Amniotic stem cell (primary cell): Measurements from ENCODE around the gene BORCS5.
"Not testable (repeated sequence)": the region's sequence is repeated elsewhere in the genome, so short reads cannot be mapped to it uniquely, and the experiment has no call there.

ENCODE experiments used
- DNase-seq: peaks from one replicate; lab custom pipeline; 2025; lab: John Stamatoyannopoulos, UW

BORCS5 gene

GRCh38 chr12:12356896-12357718 is at the start of gene BORCS5:
BORCS5 (plus strand) TSS chr12:12357078; CDS start chr12:12357452, 374 bp downstream.
- DNase-seq = peak; percentile 83

GRCh38 chr12:12310695-12311094 is 46.2 kb upstream of the BORCS5 start:
- not testable (repeated sequence) for DNase-seq

DNA sequence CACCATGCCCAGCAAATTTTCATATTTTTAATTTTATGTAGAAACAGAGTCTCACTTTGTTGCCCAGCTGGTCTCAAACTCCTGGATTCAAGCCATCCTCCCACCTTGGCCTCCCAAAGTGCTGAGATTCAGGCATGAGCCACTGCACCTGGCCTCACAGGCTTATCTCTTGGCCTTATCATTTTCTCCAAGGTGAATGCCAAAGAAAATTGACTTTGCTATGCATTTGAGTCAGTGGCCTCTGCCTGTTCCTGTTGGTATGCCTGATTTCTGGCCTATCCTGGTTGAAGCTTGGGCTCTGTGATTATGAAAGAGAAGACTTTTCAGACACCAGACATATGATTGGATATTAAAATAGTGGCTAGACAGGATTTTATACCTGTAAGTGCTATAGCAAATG is 41.0 kb upstream of the BORCS5 start:
- DNase-seq = no peak

- DNase-seq = no peak
Measured at GRCh38 chr12:12319451-12320183, 37.3 kb upstream of the BORCS5 start.

- DNase-seq = no peak
Measured at GRCh38 chr12:12323118-12323517, 33.8 kb upstream of the BORCS5 start.

DNA sequence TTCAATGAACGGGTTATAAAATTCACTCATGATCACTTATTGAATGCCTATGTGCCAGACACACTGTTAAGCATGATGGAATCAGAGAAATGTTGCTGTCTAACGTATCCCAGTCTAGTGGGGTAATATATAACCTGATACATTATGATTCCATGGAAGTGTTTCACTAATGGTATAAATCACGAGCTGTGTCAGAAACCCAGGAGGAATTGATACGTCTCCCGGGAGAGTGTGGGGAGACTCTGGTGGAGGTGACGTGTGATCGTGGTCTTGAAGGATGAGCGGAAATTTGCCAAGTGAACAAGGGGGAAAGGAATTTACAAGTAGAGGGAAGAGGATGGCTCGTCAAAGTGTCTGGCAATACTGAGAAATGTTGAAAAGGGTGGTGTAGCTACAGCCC is 33.3 kb upstream of the BORCS5 start:
- no peak for DNase-seq

- DNase-seq = no peak
Measured at GRCh38 chr12:12326262-12326661, 30.6 kb upstream of the BORCS5 start.

- DNase-seq = peak; percentile 52
Measured at GRCh38 chr12:12327802-12328201, 29.1 kb upstream of the BORCS5 start.

GRCh38 chr12:12331244-12331771 is 25.6 kb upstream of the BORCS5 start:
- no peak for DNase-seq

DNA sequence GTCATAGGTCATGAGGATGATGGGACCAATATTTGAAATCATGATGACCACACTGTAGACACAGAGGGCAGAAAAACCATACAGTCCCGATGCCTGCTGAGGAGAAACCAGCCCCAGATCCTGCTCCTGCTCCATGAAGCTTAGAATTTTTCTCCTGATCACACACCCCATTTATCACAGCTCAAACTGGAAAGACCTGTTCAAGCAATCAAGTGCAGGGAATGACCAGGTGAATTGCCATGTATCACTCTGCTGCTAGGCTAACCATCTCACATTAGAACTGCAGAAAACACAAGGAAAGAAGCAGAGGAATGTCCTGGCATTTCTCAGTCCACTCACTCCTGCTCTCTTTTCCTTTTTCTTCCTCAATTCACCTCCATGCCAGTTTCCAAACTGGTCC is 25.0 kb upstream of the BORCS5 start:
- DNase-seq = no peak

DNA sequence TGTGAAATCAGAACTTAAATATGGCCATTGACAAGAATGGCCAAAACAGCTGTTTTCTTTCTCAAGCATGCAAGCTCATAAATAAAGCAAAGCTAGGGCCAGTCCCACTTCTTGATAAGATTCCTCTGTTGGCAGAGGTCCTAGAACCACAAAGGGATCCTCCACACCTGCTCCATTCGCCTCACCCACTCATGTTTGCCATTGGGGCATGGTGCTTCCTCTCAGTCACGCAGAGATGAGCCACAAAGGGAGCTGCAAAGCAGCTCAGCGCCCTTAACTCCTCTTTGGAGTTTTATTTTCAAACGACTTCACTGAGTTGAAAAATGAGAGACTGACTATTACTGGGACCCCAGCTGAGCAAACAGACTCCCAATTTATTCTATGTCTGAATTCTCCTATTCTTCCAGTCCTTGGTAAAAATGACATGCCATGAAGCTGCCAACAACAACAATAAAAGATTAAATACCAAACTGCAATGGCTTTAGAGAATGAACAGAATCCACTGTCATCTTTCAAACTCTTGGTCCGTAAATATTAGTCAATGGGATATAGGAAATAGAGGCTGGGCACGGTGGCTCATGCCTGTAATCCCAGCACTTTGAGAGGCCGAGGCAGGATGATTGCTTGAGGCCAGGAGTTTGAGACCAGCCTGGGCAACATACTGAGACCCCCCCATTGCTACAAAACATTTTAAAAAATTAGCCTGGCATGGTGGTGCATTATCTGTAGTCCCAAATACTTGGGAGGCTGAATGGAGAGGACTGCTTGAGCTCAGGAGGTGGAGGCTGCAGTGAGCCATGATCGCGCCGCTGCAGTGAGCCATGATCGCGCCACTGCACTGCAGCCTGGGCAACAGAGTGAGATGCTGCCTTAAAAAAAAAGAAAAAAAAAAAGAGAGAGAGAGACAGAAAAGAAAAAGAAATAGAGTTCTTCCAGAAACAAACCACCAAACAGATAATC is 23.2 kb upstream of the BORCS5 start:
- no peak for DNase-seq

GRCh38 chr12:12334367-12335040 is 22.4 kb upstream of the BORCS5 start:
- DNase-seq = no peak

DNA sequence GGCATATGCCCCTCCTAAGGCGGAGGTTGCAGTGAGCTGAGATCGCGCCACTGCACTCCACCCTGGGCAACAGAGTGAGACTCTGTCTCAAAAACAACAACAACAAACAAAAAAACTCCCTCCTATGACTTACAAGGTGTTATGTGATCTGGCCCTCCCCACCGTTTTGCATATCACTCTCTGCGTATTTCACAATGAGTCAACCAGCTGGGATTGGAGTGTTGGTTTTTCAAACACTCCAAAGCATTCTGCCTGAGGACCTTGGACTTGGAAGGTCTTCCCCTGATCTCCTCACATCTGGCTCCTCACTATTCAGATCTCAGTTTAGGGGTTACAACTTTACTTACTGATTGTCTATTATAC is 20.8 kb upstream of the BORCS5 start:
- DNase-seq = no peak

GRCh38 chr12:12336511-12336910 is 20.4 kb upstream of the BORCS5 start:
- no peak for DNase-seq

GRCh38 chr12:12338527-12339168 is 18.2 kb upstream of the BORCS5 start:
- no peak for DNase-seq

DNA sequence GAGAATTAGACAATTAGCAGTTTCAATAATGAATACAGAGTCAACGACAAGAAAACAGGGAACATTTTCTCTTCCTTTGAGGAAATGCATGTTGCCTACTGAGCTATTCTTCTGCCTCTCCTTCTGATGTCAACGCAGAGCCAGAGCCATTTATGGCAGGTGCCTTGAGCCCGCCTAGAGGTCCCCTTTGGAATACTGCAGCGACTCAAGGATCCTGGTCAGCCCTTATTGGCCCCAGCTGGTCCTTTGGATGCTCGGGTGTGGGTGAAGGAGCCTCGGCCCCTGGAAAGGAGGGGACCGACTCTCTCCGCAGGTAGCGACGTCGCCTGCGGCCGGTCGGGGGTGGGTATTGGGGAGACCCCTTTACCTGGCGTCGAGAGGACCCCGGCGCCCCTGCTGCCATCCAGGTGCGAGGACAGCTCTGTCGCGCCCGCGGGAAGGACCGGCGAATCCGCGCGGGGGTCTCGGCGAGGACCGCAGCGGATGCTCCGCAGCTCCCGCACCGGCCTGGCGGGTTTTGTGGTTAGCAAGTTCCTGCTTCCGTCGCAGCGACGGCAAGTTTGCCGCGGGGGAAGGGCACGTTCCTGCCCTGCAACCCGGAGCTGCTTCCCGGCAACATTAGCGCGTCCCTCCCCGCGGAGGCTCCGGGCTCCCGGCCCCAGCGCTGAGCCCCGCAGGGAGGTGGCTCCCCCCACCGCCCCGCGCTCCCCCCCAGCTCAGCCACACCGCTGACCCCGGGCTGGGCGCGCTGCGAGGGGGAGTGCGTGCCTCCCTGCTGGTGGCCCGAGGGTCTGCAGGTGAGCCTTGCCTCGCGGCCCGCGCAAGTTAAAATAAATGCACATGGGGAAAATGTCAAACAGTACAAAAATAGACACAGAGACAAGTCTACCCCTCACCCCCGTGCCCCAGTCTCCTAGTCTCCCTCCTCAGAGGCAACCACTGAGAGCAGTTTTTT is 6.9 kb upstream of the BORCS5 start, which contains the start of gene MANSC1:
Gene MANSC1, minus strand, starts transcription at position 532 of the 955 bp plus-strand sequence. CDS start 6,928 bp downstream, outside the sequence.
- DNase-seq = no peak

DNA sequence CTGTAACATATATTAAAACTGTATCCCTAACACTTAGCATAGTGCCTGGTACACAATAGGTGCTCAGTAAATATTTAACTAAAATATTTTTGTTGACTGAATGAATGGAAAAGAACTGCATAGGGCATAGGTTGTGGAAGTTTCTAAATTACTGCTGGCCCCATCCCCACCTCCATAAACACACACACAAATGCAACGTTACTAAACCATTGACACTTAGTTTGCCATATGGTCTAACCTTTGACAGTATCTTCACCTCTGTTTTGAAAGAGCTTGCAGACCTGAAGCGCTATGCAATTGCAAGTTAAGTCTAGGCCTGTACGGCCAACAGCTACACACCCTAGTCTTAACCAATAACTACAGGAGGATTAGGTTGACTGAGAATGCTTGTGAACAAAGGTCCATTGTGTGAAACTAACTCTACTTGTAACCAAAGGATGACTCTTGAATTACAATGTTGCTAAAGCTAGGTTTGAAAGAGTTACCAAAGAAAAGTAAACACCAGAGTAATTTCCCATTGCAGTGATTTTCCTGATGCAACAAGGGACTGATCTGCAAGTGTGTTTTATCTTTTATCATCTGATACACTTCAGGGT is 5.9 kb upstream of the BORCS5 start:
- DNase-seq = no peak

- not testable (repeated sequence) for DNase-seq
Measured at GRCh38 chr12:12351468-12352185, 5.3 kb upstream of the BORCS5 start.
